ENCODE data around the gene PTAR1.

Gene PTAR1

GRCh38 chr9:69731348-69731747 is 28.5 kb downstream of the PTAR1 start:
- DNase-seq (ENCODE audit: extremely low read depth, insufficient read length) = no peak
- TF ChIP-seq, protein P1, sequence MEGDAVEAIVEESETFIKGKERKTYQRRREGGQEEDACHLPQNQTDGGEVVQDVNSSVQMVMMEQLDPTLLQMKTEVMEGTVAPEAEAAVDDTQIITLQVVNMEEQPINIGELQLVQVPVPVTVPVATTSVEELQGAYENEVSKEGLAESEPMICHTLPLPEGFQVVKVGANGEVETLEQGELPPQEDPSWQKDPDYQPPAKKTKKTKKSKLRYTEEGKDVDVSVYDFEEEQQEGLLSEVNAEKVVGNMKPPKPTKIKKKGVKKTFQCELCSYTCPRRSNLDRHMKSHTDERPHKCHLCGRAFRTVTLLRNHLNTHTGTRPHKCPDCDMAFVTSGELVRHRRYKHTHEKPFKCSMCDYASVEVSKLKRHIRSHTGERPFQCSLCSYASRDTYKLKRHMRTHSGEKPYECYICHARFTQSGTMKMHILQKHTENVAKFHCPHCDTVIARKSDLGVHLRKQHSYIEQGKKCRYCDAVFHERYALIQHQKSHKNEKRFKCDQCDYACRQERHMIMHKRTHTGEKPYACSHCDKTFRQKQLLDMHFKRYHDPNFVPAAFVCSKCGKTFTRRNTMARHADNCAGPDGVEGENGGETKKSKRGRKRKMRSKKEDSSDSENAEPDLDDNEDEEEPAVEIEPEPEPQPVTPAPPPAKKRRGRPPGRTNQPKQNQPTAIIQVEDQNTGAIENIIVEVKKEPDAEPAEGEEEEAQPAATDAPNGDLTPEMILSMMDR (IDR thresholded peaks at IDR 0.05; ENCODE audit: insufficient read depth, low read length, poor library complexity, severe bottlenecking) = no peak
- H3K27me3 ChIP-seq (replicated peaks; ENCODE audit: control insufficient read depth, insufficient read depth, low read length) = no peaks in the 10 kb centered on the region
- peaks cover 5% of the 10 kb centered on the region for H3K36me3 ChIP-seq (ENCODE audit: control insufficient read depth, insufficient read depth, low read length)
- H3K4me3 ChIP-seq (replicated peaks; ENCODE audit: low read depth, low read length) = no peak overlapping the region

DNA sequence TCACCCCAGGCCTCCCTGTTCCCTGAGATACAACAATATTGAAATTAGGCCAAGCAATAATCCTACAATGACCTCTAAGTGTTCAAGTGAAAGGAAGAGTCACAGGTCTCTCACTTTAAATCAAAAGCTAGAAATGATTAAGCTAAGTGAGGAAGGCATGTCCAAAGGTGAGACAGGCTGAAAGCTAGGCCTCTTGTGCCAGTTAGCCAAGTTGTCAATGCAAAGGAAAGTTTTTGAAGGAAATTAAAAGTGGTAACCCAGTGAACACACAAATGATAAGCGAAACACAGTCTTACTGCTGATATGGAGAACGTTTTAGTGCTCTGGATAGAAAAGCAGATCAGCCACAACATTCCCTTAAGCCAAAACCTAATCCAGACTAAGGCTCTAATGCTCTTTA is 39.8 kb downstream of the PTAR1 start:
- no peak for DNase-seq (ENCODE audit: extremely low read depth, insufficient read length)
- TF ChIP-seq, protein P1 (IDR thresholded peaks at IDR 0.05; ENCODE audit: insufficient read depth, low read length, poor library complexity, severe bottlenecking) = no peak
- Histone ChIP-seq H3K27me3 (replicated peaks; ENCODE audit: control insufficient read depth, insufficient read depth, low read length) (no peaks in the 10 kb centered on the region), H3K4me3 (replicated peaks; ENCODE audit: low read depth, low read length) (no peak overlapping the region), H3K36me3 (ENCODE audit: control insufficient read depth, insufficient read depth, low read length) (peaks cover 3% of the 10 kb centered on the region)

DNA sequence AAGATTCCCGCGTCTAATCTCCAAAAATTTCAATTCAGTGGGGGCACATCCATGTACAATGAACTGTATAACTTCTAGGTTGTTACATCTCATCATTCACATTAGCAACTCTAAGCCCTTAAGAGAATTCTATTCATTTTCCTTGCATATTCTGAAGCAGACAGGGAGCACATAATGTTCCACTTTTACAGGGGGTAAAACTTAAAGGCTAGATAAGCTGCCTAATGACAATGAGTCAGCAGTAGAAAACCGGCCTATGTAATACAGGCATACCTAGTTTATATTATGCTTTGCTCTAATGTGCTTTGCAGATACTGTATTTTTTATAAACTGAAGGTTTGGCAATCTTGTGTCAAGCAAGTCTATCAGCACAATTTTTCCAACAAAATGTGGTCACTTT is 40.4 kb downstream of the PTAR1 start:
- Histone ChIP-seq H3K27me3 (replicated peaks; ENCODE audit: control insufficient read depth, insufficient read depth, low read length) (no peaks in the 10 kb centered on the region), H3K36me3 (ENCODE audit: control insufficient read depth, insufficient read depth, low read length) (peaks cover 3% of the 10 kb centered on the region), H3K4me3 (replicated peaks; ENCODE audit: low read depth, low read length) (no peak overlapping the region)
- TF ChIP-seq, protein P1 (IDR thresholded peaks at IDR 0.05; ENCODE audit: insufficient read depth, low read length, poor library complexity, severe bottlenecking) = no peak
- DNase-seq (ENCODE audit: extremely low read depth, insufficient read length) = no peak

DNA sequence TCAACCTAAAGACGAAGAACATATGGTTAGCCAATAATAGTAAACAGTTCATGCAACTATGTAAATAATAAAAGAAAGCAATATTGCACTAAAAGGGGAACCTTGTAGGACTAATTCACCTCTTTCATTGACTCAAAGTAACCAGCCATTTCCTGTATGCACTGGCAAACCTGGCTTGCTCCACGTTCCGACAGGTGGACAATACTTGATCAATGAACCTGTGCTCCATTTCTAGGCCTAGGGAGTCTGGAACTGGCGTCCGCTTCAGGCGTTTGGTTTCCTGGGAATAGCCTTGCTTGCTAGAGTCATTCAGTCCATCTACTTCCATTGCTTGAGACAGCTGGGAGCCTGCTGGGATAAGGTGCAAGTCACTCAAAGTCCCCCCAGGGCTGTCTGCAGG is 41.6 kb downstream of the PTAR1 start:
- no peak for DNase-seq (ENCODE audit: extremely low read depth, insufficient read length)
- H3K4me3 ChIP-seq (replicated peaks; ENCODE audit: low read depth, low read length) = no peak overlapping the region
- H3K36me3 ChIP-seq (ENCODE audit: control insufficient read depth, insufficient read depth, low read length) = peaks cover 3% of the 10 kb centered on the region
- H3K27me3 ChIP-seq (replicated peaks; ENCODE audit: control insufficient read depth, insufficient read depth, low read length) = no peaks in the 10 kb centered on the region
- TF ChIP-seq, protein P1 (IDR thresholded peaks at IDR 0.05; ENCODE audit: insufficient read depth, low read length, poor library complexity, severe bottlenecking) = no peak

DNA sequence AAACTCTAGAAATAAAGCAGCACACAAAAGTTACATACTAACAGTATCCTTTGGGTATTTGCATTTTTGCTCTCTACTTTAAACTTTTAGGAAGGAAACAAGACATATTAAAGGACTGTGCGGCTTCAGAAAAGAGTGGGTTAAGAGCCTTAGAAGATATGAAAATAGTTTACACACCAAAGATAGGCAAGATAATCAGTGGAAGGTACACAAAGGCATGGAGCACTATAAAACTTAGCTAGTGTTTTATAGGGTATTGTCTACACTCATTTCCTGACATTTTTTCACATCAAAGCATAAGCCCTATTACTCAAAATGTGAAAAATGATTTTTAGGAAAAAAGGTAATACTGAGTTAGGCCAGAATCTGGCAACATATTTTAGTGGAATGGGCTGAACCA is 44.0 kb downstream of the PTAR1 start:
- peaks cover 2% of the 10 kb centered on the region for H3K36me3 ChIP-seq (ENCODE audit: control insufficient read depth, insufficient read depth, low read length)

More for the DNA sequence above, 44.0 kb downstream of the PTAR1 start:
- Histone ChIP-seq H3K4me3 (replicated peaks; ENCODE audit: low read depth, low read length) (no peak overlapping the region), H3K27me3 (replicated peaks; ENCODE audit: control insufficient read depth, insufficient read depth, low read length) (no peaks in the 10 kb centered on the region)
- TF ChIP-seq, protein P1 (IDR thresholded peaks at IDR 0.05; ENCODE audit: insufficient read depth, low read length, poor library complexity, severe bottlenecking) = no peak
- no peak for DNase-seq (ENCODE audit: extremely low read depth, insufficient read length)

Measured in GM06990 (cell line).